Spleen (tissue), 3 donors: ENCODE measurements around the gene NF2.

Experiments
- POLR2A ChIP-seq, 3 donors: fragments of 450-650 bp; IDR thresholded peaks; one replicate each; pipeline ENCODE4 v1.5.1; 2017; ENCODE audit warnings: antibody characterized with exemption in 3 of 3, mild to moderate bottlenecking in 1 of 3
- POLR2AphosphoS5 ChIP-seq, 3 donors: sonication (generic); formaldehyde crosslinking; IDR thresholded peaks; one replicate each; pipeline ENCODE4 v1.5.1; 2017; ENCODE audit warnings: antibody characterized with exemption in 3 of 3

- no peak for TF ChIP-seq POLR2A (IDR thresholded peaks at IDR 0.05)
- TF ChIP-seq POLR2AphosphoS5 (IDR thresholded peaks at IDR 0.05): no peak
Measured at GRCh38 chr22:29632672-29633071, 29.2 kb downstream of the NF2 start.
